ENCODE measurements around the gene GALNT10.
A peak's percentile ranks its signal among the peaks of the same experiment; 100 is the strongest.

The GALNT10 gene

DNA sequence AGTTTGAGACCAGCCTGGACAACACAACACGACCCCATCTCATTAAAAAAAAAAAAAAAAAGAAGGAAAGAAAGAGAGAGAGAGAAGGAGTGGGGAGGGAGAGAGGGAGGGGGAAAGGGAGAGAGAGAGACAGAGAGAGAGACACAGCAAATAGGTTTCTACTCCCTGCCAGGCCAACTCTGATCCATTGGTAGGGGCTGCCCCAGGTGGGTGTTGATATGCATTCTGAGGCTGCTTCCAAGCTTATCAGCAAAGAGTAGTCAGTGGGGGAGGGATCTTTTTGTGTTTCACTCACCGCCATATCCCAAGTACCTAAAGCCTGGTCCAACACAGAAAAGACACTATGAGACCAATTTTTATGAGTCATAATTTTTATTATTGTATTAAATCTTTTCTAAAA, 198.3 kb downstream of the GALNT10 start:
- DNase-seq, result no peak

DNA sequence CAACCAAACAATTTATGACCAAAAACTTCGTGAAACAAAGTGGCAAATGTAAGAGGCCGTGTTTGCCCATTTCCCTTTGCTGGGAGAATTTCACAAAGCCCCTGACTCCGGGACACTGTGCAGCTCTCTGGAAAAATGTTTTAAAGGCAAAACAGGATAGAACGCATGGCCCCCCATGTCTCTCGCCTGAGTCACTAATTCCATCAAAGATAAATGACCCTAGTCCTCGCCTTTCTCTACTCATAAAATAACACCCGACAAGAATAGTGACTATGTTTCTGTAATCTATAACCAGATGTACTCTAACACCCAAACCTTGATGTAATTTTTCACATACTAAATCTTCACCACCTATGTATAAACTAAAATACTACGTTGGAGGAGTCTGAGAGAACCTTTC, 199.6 kb downstream of the GALNT10 start:
- DNase-seq, result no peak

DNA sequence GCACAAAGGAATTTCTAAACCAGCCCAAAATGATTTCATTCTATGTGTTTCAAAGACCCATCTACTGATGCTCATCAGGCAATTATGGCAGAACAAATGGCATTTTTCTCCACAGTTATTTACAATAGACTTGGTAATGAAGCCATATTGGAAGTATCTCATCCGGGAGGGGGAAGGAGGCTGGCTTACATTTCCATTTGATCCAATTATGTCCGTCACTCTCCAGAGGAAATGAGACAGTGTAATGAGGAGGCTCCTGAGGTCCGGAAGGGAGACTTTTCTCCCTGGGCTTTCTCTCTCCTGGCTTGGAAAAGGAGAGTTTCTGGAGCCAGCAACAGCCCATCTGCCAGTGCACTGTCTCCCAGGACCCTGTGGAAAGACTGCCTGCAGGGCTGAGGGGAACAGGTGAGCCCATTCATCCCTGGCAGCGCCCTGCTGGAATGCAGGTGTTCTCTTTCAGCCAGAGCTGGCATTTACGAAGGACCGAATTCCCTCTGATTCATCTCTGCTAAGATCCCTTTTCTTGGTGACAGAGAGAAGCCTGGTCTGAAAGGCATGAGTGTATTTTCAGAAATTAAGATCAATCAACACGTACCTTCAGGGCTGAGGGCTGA, 200.3 kb downstream of the GALNT10 start:
- no peak for DNase-seq

DNA sequence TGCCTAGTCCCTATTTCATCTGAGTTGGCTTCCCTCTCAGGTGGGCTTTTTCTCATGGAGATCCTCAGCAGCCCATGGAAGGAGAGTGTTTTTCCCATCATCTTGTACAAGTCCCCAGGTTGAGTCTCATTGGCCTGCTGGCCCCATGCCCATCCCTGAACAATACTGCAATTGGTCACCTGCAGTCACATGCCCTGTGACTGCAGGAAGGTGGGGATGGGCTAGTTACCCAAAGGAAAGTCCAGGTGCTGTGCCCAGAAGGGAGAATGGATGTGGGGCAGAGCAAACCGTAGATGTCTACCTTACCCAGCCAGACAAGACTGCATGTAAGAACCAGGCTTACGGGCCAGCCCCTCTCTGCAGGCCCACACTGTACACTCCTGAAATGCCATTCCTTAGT, 201.3 kb downstream of the GALNT10 start:
- no peak for DNase-seq

DNA sequence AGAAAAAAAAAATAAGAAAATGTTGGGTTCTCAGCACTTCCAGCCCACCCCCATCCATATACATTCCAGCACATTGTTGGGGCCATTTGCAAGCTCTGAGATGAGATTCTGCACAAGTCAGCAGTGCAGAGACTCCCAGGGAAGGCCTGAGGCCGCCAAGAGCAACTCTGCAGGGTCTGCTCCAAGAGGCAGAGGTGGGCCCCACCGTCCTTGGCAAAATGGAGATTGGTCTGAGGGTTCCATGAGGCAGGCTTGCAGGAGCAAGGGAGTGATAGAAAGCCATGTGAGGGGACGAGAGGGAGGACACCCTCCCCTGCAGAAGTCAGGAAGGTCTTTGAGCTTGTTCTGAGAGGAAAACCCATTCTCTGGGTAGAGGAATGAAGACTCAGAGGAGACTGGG, 203.3 kb downstream of the GALNT10 start:
- no peak for DNase-seq

DNA sequence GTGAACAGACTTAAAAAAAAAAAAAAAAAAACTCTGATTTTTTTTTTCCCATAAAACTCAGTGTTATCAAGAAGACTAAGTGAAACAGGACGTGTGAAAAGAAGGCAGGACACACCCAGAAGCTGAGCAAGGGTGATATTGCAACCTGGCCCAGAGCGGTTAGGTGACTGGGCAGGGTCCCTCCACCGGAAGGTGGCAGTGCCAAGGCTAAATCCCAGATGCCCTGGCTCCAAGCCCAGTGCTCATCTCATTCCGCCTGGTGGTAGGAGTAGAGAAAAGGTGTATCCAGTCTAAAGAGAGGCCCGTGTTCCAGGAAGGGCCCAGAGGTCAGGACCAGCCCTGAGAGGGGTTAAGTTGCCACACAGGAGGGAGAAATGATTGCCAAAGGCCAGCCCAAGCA, 203.8 kb downstream of the GALNT10 start:
- no peak for DNase-seq

DNA sequence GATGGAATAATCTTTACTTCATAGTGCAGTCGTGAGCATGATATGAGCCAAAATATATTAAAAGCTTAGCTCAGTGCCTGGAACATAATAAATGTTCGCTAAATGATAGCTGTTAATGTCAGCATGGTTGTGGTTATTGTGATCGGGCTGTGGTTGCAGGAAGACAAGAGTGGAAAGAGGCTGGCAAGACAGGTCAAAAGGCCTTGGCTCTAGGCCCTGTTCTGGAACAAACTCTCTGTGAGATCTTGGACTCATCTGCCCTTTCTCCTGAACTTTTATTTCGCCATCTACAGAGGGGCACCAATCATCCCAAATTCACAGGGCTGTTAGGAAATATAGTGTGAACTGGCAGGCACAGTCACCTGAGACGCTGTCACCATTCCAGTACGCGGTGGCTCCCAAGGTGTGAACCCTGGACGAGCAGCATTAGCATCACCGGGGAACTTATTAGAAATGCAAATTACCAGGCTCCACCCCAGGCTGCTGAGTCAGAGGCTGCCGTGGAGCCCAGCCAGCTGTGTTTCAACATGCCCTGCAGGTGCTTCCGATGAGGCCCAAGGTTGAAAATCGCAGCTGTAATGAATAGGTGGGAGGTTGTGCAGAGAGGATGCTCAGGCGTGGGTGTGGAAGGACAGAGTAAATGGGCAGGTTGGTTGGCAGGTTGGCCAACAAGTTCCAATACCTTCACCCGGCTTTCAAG, 205.0 kb downstream of the GALNT10 start:
- no peak for DNase-seq

DNA sequence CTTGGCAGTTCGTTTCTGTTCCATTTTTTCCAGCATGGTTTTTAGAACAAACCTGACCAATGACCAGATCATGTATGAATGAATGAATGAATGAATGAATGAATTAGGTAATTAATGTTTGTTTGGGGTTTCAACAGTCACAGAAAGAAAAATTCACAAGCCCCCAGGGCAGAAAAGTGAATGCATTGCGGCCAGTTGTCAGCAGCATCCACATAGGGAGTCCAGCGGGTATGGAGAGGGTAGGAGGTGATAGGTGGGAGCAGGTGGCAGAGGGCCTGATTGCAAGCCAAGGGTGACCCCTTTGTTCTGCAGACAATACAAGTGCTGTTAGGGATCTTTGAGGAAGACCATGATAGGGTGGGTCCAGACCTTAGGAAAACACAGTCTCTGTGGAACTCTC, 205.6 kb downstream of the GALNT10 start:
- no peak for DNase-seq

DNA sequence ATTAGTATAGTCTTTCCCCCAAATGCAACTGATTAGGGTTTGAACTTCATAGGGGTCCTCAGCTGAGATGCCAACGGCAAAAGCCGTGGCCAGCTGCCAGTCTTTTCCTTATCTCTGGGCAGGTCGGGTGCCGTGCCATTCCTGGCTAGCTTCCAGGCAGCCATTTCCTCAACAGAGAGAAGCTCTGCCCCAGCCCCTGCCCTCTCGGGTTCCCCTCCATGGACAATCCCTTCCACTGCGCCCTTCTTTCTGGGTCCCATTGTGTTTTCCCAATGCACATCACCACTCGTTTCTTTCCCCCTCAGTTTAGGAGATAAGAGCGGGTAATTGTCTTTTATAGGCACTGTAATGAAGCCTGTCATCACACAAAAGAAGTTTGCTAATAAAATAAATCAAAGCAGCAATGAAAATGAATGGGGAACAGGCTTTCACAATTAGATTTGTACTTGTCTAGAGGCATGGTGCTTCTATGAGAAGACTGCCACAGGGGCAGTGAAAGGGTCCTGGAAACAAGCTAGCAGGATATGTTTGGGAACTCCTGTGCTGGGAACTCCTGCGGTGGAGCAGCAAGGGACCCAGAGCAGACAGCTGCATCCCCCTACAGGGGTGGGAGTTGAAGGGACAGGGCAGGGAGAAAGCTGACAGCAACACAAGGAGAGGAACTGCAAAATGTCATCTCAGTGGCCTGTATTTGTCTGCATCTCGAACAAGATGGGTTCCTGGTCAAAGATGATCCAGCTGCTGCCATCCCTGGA, 207.3 kb downstream of the GALNT10 start:
- no peak for DNase-seq

DNA sequence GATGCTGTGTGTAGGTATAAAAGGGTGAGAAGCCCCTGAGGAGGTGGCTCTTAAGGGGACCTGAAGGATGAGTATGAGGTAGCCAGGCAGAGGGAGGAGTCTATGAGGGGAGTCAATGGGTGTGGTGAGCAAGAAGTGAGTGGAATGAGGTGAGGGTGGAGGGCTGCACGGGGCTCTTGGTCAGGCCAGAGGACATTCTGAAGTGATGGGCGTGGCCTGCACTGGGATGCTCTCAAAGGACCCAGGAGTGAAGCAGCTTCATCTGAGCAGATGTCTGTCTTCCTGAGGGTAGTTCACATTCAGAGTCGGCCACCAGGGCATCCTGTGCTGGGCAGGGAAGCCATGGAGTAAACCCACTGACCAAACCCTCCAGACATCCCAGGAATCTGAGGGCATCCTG, 210.1 kb downstream of the GALNT10 start:
- no peak for DNase-seq

DNA sequence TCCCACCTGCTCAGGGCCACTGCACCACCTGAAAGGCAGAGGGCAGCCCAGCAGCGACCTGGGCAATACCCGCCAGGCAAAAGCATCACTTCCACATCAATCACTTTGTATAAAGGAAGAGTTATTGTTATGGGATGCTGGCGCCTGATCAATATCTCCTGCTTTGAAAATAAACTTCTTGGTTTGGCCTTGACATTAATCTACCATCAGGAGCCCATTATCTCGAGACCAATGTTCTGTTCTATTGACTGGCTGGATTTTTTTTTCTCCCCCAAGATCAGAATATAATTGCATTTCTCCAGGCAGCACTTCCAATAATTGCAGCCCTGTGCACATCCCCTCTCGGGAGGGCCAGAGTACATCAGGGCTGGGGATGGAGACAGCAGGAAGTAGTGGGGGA, 210.8 kb downstream of the GALNT10 start:
- no peak for DNase-seq

DNA sequence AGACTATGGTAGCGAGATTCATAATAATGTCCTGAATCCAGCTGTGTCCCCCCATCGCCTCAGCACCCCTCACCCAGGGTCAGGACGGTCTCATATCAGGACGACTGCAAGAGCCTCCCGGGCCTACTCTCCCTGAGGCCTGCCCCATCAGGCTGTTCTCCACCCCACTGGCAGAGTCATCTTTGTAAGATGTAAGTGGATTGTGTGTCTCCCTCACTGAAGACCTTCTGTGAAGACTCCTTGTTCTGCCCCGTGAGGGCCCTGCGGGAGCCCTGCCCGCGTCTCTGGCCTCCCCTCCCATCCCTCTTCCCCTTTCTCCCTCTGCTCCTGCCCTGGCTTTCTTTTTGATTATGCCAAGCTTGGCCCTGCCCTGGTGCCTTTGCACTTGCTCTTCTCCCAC, 211.4 kb downstream of the GALNT10 start:
- no peak for DNase-seq

DNA sequence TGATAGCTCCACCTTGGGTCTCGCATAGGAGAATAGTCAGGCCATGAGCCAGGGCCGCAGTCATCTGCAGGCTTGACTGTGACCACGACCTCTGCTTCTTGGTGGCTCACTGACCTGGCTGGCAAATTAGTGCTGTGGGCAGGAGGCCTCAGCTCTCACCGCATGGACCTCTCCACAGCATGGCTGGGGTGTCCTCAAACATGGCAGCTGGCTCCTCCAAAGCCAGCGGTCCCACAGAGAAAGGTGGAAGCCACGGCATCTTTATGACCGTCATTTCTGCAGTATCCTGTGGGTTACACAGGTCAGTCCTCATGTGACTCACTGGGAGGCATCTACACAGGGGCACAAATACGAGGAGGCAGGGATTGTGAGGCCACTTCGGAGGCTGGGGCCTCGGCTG, 212.1 kb downstream of the GALNT10 start:
- DNase-seq, result no peak

DNA sequence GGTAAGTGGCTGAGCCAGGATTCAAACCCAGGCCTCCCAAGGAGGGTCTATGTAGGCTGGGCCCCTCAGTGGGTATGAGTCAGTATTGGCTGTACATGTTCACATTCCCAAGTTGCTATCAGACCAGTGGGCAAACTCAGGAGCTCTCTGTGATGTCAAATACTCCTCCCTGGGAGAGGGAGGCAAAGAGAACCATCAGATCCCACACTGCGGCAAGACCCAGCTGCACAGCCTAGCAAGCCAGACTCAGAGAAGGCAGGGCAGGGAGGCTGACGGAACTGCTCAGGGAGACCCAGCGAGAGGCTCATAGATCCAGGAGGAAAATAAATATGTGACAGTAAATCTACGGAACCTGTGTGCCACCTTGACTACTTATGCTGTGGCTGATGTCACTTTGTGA, 212.7 kb downstream of the GALNT10 start:
- no peak for DNase-seq

DNA sequence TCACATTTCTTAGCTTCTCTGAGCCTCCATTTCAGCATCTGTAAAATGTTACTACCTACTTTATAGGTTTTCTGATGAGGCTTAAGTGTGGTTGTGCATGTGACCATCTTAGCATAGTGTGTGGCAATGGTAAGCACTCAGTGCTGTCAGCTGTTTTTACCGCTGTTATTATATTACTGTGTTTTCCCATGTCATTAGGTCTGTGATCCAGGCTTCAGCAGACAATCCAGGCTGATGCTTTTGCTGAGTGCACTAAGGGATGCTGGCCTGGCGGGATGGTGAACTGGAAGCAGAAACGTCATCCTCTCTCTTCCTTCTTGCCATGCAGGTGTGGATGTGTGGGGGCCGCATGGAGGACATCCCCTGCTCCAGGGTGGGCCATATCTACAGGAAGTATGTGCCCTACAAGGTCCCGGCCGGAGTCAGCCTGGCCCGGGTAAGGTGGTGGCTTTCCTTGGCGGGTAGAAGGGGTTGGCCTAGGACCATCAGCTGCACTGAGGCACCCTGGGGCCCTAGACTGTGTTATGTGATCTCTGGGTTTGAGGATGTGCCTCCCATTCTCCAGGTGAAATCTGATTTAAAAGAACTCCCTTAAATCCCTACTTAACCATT, 213.3 kb downstream of the GALNT10 start:
- no peak for DNase-seq

DNA sequence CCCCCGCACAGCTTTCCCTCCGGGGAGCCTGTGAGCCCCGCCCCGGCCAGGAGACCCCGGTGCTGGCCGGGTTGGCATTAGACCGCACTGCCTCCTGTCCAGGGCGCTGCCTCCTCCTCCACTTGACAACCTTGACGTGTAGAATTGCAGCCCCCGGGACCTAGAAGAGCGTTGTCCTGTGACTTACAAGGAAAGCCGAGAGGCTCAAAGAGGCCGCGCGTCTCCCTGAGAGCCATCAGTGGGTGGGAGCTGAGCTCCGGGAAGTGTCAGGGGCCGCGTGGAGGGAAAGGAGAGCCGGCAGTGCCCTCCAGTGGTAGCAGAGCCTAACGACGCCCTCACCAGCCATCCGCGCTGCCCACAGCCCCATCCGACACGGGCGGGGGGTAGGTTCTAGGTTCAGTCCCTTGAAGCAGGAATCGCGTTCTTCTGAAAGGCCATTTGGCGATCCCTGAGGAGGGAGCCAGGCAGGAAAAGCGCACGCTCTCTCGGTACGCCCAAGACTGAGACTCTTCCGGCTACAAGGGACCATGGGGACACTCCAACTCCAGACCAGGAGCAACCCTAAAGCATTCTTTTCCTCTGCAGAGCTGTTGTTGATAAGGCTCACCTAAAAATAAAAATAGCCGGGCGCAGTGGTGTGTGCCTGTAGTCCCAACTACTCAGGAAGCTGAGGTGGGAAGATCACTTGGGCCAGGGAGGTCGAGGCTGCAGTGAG, 214.7 kb downstream of the GALNT10 start:
- DNase-seq, result peak; percentile 25

DNA sequence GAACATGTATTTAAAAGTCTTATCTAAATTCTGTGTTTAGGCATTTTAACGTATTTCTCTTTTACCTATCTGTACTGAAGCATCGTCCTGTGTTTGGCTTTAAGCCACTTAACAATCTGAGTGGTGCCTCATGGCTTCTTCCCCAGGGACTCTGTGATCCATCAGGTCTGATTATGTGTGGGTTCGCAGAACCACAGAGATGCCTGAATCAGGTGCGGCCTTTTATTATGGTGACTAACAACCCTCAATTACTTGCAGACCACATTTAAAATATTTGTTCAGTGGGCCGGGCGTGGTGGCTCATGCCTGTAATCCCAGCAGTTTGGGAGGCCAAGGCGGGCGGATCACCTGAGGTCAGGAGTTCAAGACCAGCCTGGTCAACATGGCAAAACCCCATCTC, 215.7 kb downstream of the GALNT10 start:
- no peak for DNase-seq

DNA sequence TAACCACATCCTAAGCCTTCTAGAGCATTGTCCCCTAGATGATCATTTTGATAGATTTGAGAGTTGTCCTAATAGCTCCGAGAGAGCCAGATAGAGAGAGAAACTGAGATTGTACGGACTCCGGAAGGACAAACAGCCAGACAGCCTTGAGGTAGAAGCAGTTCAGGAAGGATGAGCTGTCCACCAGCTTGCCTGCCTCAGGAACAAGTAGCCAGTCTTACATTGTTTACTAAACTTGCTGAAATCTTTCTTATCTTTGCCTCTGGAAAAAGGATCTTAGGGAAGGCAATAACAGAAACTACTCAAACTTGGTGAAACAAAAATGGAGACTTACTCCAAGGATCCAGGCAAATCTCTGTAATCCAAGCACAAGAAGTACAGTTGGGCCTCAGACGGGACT, 216.3 kb downstream of the GALNT10 start:
- no peak for DNase-seq

DNA sequence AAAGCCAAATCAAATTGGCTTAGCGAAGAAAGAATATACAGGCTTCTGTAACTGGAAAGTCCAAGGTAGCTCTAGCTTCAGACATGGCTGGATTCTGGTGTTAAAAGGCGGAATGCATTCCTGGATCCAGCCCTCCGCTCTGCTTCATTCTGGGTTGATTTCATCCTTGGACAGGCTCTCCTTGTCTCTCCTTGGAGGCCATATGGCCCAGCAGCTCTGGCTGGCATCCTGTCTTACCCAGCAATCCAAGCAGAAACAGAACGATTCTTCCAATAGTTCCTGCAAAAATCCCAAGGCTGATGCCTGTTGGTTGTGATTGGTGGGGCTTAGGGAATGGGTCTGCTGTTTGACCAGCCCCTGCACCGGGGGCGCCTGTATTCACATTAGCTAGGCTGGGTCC, 218.3 kb downstream of the GALNT10 start:
- peak; percentile 12 for DNase-seq

DNA sequence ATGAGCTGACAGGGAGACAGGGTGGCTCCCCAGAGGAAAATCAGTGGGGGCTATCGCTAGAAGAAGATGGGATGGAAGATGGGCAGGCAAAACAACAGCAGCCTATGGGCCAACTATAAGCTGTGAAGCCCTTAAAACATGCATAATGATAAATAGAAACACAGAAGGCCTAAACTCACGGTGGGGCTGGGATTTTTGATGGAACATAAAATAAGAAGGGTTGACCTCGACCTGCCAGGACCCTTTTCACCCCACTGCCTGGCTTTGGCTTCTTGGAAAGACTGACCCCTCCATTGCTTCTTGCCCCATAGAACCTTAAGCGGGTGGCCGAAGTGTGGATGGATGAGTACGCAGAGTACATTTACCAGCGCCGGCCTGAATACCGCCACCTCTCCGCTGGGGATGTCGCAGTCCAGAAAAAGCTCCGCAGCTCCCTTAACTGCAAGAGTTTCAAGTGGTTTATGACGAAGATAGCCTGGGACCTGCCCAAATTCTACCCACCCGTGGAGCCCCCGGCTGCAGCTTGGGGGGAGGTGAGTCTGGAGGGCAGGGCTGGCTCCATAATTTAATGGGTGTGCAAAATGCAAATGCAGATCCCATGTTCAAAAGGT, 218.8 kb downstream of the GALNT10 start:
- DNase-seq, result no peak

DNA sequence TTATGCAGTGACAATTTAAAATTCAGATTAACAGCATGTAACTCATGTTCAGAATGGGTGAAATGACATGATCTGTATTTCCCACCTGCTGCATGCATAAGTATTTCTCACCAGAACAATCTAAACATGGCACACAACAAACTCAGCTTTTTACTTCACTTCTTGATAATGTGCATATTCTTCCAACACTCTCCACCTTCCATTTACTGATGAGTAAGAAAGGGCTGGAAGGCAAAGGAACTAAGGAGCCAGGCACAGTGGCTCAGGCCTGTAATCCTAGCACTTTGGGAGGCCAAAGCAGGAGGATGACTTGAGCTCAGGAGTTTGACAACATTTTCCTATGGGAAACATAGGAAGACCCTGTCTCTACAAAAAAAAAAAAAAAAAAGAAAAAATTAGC, 219.5 kb downstream of the GALNT10 start:
- DNase-seq, result no peak

DNA sequence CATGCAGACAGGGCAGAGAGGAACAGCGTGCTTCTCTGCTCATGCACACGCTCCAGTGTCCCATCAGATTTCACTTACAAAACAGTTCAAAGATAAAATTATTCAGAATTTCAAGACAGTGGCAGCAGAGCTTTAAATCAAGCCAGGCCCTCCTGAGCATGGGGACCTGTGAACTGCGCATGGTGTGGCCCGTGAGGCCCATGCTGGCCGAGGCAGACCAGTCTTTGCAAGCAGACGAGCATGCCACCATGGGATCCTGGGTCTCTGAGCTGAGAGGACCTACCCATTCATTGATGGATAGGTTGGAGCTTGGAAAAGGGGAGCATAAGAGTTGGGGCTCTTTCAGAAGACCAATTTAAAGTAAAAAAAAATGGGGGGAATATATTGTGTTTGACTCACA, 220.3 kb downstream of the GALNT10 start:
- no peak for DNase-seq

DNA sequence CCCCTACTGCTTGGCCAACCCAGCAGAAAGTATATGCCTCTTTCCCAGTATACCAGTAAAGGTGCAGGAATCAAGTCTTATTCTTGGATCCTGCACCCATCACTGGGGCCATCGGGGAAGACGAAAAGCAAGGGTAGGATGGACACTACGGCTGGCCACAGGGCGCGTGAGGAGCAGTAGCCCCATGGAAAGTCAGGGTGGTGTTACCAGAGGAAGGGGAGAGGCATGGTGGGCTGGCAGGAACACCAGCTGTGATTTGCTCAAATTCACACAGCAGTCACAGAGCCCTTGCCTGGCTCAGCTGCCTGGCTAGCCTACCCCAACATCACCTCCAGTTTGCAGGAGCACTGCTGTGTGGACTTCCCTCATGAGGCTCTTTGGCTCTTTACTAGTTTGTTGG, 220.8 kb downstream of the GALNT10 start:
- DNase-seq, result no peak
